ENCODE data around the gene LRMDA. TPM values are rescaled to one million over a fixed set of nuclear protein-coding genes. Genes with fewer than 3 reads are reported as not detected.
A peak's percentile ranks its signal among the peaks of the same experiment; 100 is the strongest.

The LRMDA gene
- total RNA-seq, 1 experiment from 2014 or later: 1.2 TPM

DNA sequence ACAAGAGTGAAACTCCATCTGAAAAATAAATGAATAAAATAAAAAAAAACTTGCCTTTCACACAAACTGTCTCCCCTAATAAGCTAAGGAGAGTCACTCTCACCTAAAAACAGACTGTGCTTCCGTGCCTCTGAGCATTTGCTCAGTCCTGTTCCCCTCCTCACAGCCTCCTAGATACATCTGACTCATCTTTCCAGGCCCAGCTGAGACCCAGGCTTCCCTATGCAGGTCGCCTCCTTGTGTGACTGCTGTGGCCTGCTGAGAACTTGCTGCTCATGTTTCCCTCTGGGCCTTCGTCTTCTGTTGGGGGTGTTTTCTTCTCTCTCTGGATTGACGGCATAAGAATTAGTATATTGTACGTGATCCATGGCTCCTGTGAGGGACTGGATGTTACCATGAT is 777.7 kb downstream of the LRMDA start:
- intact Hi-C loops (cut with micrococcal nuclease): loop anchor here (10.0 kb wide), 1 partner anchor 716 kb away; no protein-coding TSS in a partner anchor
- Histone ChIP-seq H3K36me3 (ENCODE audit: low read depth, low read length) (no peaks in the 10 kb centered on the region), H4K20me1 (ENCODE audit: low read length) (no peaks in the 10 kb centered on the region), H2AFZ (ENCODE audit: low read length) (no peak overlapping the region), H3K4me3 (ENCODE audit: low read length) (no peak overlapping the region), H3K9me2 (replicated peaks; ENCODE audit: low read length) (0 out of 2 replicates have a peak, but pooled peaks cover 4% of the 10 kb centered on the region), H3K4me1 (ENCODE audit: insufficient read depth, low read length) (peaks cover 7% of the 10 kb centered on the region), H3K79me2 (ENCODE audit: low read length) (no peaks in the 10 kb centered on the region), H3K9ac (ENCODE audit: low read length) (no peak overlapping the region), H3K4me2 (ENCODE audit: low read length) (no peak overlapping the region), H3F3A (ENCODE audit: low read length, unreplicated experiment) (no peaks in the 10 kb centered on the region), H3K27me3 (ENCODE audit: low read length) (peaks cover 47% of the 10 kb centered on the region), H3K27ac (ENCODE audit: low read length) (no peak overlapping the region), H3K9me3 (ENCODE audit: low read length) (peaks cover 4% of the 10 kb centered on the region; the same call in 1 of the 2 replicates)
- TF ChIP-seq, protein P1, sequence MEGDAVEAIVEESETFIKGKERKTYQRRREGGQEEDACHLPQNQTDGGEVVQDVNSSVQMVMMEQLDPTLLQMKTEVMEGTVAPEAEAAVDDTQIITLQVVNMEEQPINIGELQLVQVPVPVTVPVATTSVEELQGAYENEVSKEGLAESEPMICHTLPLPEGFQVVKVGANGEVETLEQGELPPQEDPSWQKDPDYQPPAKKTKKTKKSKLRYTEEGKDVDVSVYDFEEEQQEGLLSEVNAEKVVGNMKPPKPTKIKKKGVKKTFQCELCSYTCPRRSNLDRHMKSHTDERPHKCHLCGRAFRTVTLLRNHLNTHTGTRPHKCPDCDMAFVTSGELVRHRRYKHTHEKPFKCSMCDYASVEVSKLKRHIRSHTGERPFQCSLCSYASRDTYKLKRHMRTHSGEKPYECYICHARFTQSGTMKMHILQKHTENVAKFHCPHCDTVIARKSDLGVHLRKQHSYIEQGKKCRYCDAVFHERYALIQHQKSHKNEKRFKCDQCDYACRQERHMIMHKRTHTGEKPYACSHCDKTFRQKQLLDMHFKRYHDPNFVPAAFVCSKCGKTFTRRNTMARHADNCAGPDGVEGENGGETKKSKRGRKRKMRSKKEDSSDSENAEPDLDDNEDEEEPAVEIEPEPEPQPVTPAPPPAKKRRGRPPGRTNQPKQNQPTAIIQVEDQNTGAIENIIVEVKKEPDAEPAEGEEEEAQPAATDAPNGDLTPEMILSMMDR (conservative IDR thresholded peaks at IDR 0.05; ENCODE audit: low read depth, low read length): no peak
- CTCF ChIA-PET: no interaction called here
- peak; percentile 44 for DNase-seq
- ATAC-seq: peak; percentile 51
- POLR2A ChIA-PET (ENCODE audit: unreplicated experiment): no interaction called here
- BruUV-seq (replicated peaks): no TSS peak

DNA sequence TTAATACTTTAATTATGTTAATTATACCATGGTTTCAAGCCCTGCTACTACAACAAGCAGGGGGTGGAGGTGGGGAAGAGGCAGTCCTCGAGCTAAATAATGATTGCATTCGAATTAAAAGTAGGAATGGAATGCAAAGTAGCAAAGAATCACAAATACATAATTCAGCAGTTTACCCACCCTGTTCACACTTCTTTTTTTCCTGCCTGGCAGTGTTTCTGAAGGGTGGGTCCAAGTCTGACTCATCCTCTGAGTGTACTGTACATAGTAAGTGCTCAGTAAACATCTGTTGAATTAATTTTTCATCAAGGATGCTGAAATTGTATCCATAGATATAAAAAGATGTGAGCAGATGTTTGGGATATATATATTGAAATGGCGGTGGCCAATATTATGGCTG is 778.8 kb downstream of the LRMDA start:
- TF ChIP-seq, protein P1 (conservative IDR thresholded peaks at IDR 0.05; ENCODE audit: low read depth, low read length): no peak
- TF ChIP-seq EZH2 (IDR thresholded peaks at IDR 0.05; ENCODE audit: low read length, unreplicated experiment): no peak
- no peak for TF ChIP-seq EZH2phosphoT487 (IDR thresholded peaks at IDR 0.05; ENCODE audit: borderline replicate concordance, low read length)
- H3K4me3 ChIP-seq (ENCODE audit: low read length): no peak overlapping the region
- no peaks in the 10 kb centered on the region for H3F3A ChIP-seq (ENCODE audit: low read length, unreplicated experiment)
- H3K9ac ChIP-seq (ENCODE audit: low read length): no peak overlapping the region
- no TSS peak for BruUV-seq (replicated peaks)
- H4K20me1 ChIP-seq (ENCODE audit: low read length): no peaks in the 10 kb centered on the region
- no peak overlapping the region for H3K4me2 ChIP-seq (ENCODE audit: low read length)
- 0 out of 2 replicates have a peak, but pooled peaks cover 4% of the 10 kb centered on the region for H3K9me2 ChIP-seq (replicated peaks; ENCODE audit: low read length)
- H3K36me3 ChIP-seq (ENCODE audit: low read depth, low read length): no peaks in the 10 kb centered on the region
- peak; percentile 47 for DNase-seq
- CTCF ChIA-PET: no interaction called here
- no peak overlapping the region for H2AFZ ChIP-seq (ENCODE audit: low read length)
- ATAC-seq: 0 out of 2 replicates have a peak, but pooled peaks have one; percentile 19
- H3K27ac ChIP-seq (ENCODE audit: low read length): no peak overlapping the region
- intact Hi-C loops (cut with micrococcal nuclease): loop anchor here (5.0 kb wide), 1 partner anchor 48 kb away; no protein-coding TSS in a partner anchor
- H3K79me2 ChIP-seq (ENCODE audit: low read length): no peaks in the 10 kb centered on the region
- peaks cover 4% of the 10 kb centered on the region; the same call in 1 of the 2 replicates for H3K9me3 ChIP-seq (ENCODE audit: low read length)
- H3K27me3 ChIP-seq (ENCODE audit: low read length): peaks cover 44% of the 10 kb centered on the region
- peaks cover 7% of the 10 kb centered on the region for H3K4me1 ChIP-seq (ENCODE audit: insufficient read depth, low read length)
- POLR2A ChIA-PET (ENCODE audit: unreplicated experiment): no interaction called here

DNA sequence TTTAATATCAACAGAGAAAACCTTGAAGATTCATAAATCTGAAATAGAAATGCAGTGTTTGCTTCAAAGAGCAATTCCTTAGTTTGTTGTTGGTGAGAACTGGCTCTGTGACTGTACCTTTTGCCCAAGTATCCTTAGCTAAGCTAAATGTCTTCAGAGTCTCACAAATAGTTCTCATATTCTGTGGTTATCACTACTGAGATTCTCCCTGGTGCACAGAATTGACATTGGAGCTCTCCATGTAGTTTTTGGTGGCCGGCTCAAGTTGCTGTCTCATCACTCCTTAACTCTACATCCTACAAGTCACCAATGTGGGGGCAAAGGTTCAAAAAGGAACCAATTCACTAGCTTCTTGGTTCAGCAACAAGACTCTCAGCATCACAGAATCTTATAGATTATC is 780.3 kb downstream of the LRMDA start:
- BruUV-seq (replicated peaks): no TSS peak
- H3K9ac ChIP-seq (ENCODE audit: low read length): no peak overlapping the region
- no peak overlapping the region for H3K4me3 ChIP-seq (ENCODE audit: low read length)
- H2AFZ ChIP-seq (ENCODE audit: low read length): no peak overlapping the region
- no peak for DNase-seq
- intact Hi-C loops (cut with micrococcal nuclease): loop anchor here (5.0 kb wide), 1 partner anchor 49 kb away; no protein-coding TSS in a partner anchor
- CTCF ChIA-PET: no interaction called here
- POLR2A ChIA-PET (ENCODE audit: unreplicated experiment): interaction anchor here (0.5 kb wide), 1 partner anchor 32 kb away, joined by 4 read pairs; no protein-coding TSS in a partner anchor
- no peaks in the 10 kb centered on the region for H3F3A ChIP-seq (ENCODE audit: low read length, unreplicated experiment)
- H3K4me1 ChIP-seq (ENCODE audit: insufficient read depth, low read length): peaks cover 7% of the 10 kb centered on the region
- H3K27ac ChIP-seq (ENCODE audit: low read length): no peak overlapping the region
- 0 out of 2 replicates have a peak, but pooled peaks cover 4% of the 10 kb centered on the region for H3K9me2 ChIP-seq (replicated peaks; ENCODE audit: low read length)
- no peak for TF ChIP-seq EZH2phosphoT487 (IDR thresholded peaks at IDR 0.05; ENCODE audit: borderline replicate concordance, low read length)
- TF ChIP-seq, protein P1 (conservative IDR thresholded peaks at IDR 0.05; ENCODE audit: low read depth, low read length): no peak
- TF ChIP-seq EZH2 (IDR thresholded peaks at IDR 0.05; ENCODE audit: low read length, unreplicated experiment): no peak
- H3K36me3 ChIP-seq (ENCODE audit: low read depth, low read length): no peaks in the 10 kb centered on the region
- no peak for ATAC-seq
- no peak overlapping the region for H3K4me2 ChIP-seq (ENCODE audit: low read length)
- H3K9me3 ChIP-seq (ENCODE audit: low read length): peaks cover 4% of the 10 kb centered on the region; the same call in 1 of the 2 replicates
- peaks cover 56% of the 10 kb centered on the region for H3K27me3 ChIP-seq (ENCODE audit: low read length)
- H3K79me2 ChIP-seq (ENCODE audit: low read length): no peaks in the 10 kb centered on the region
- H4K20me1 ChIP-seq (ENCODE audit: low read length): no peaks in the 10 kb centered on the region
